Osteoblast (primary cell): Measurements from ENCODE around the gene SLMAP. TPM values are rescaled to one million over a fixed set of nuclear protein-coding genes. Genes with fewer than 3 reads are reported as not detected.
A peak's percentile ranks its signal among the peaks of the same experiment; 100 is the strongest.

Source experiments
- DNase-seq: peaks from one replicate; pipeline ENCODE4 v3.0.0; 2011; ENCODE audit warnings: low spot score, mixed read lengths; ENCODE audit not compliant: insufficient read length; ENCODE audit errors: missing footprints
- H2AFZ ChIP-seq: 2 replicates; pipeline ENCODE4 v1.6.0; 2011; ENCODE audit warnings: mild to moderate bottlenecking, low read length
- H3K27ac ChIP-seq: 2 replicates; pipeline ENCODE4 v1.5.1; 2011; ENCODE audit warnings: mild to moderate bottlenecking, low read depth, low read length, moderate library complexity
- H3K27me3 ChIP-seq: 2 replicates; pipeline ENCODE4 v1.6.0; 2012; ENCODE audit warnings: mild to moderate bottlenecking, control low read depth, inconsistent platforms, low read length, moderate library complexity; ENCODE audit not compliant: insufficient read depth
- H3K36me3 ChIP-seq: 2 replicates; pipeline ENCODE4 v1.5.1; 2011; ENCODE audit warnings: mild to moderate bottlenecking, low read length, control low read depth, moderate library complexity; ENCODE audit not compliant: insufficient read depth
- H3K4me1 ChIP-seq: 2 replicates; pipeline ENCODE4 v1.5.1; 2011; ENCODE audit warnings: mild to moderate bottlenecking, low read length, control low read depth, moderate library complexity; ENCODE audit not compliant: insufficient read depth
- H3K4me2 ChIP-seq: 2 replicates; pipeline ENCODE4 v1.6.0; 2011; ENCODE audit warnings: mild to moderate bottlenecking, low read length; ENCODE audit not compliant: insufficient read depth
- H3K4me3 ChIP-seq: fragments of 200-600 bp; sonication (generic); 3 replicates; pipeline ENCODE4 v1.5.1; 2012; ENCODE audit warnings: mild to moderate bottlenecking, low read length, inconsistent platforms; ENCODE audit not compliant: insufficient read depth
- H3K79me2 ChIP-seq: 2 replicates; pipeline ENCODE4 v1.6.0; 2012; ENCODE audit warnings: mild to moderate bottlenecking, low read length, control low read depth, inconsistent platforms; ENCODE audit not compliant: insufficient read depth
- H3K9me3 ChIP-seq: 2 replicates; pipeline ENCODE4 v1.5.1; 2011; ENCODE audit warnings: low read depth, low read length, control low read depth
- H4K20me1 ChIP-seq: 2 replicates; pipeline ENCODE4 v1.6.0; 2012; ENCODE audit warnings: mild to moderate bottlenecking, low read length, control low read depth; ENCODE audit not compliant: insufficient read depth
- total RNA-seq: library from RNA; depleted of rRNA; stranded (reverse); fragments of >200 nt; gene quantifications from 2 replicates; pipeline ENCODE4 v1.2.3, GENCODE V29; 2012
- TF ChIP-seq, protein P1 (sequence below): IDR thresholded peaks from 2 replicates; pipeline ENCODE4 v1.5.1; 2011; ENCODE audit warnings: mild to moderate bottlenecking, low read depth, low read length, moderate library complexity; ENCODE audit errors: extremely low read depth

SLMAP gene
- total RNA-seq, 1 donor: 50.7 TPM

DNA sequence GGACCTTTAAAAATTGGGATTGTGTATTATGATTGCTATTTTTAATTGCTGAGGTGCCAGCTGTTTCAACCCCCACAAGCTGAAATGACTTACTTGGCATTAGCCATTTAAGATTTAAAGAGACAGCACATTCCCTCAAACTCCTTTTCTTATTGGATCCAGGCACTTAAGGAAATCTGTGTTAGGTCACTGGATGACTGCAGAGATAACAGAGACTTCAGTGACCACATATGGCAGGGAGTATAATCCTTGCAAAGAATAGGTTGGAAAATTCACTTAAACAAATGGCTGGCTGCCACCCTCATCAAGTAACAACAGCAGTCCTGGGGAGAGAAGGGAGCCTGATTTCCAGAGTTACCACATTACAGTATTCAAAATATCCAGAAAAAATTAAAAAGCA is 66.6 kb downstream of the SLMAP start:
- Histone ChIP-seq H3K27me3 (no peaks in the 10 kb centered on the region), H3K4me3 (no peak overlapping the region), H3K36me3 (no peaks in the 10 kb centered on the region), H3K27ac (no peak overlapping the region), H4K20me1 (peaks cover 44% of the 10 kb centered on the region), H3K4me2 (no peak overlapping the region), H2AFZ (no peak overlapping the region), H3K9me3 (no peaks in the 10 kb centered on the region), H3K4me1 (peaks cover 18% of the 10 kb centered on the region), H3K79me2 (peaks cover 68% of the 10 kb centered on the region)
- DNase-seq: no peak
- TF ChIP-seq, protein P1, sequence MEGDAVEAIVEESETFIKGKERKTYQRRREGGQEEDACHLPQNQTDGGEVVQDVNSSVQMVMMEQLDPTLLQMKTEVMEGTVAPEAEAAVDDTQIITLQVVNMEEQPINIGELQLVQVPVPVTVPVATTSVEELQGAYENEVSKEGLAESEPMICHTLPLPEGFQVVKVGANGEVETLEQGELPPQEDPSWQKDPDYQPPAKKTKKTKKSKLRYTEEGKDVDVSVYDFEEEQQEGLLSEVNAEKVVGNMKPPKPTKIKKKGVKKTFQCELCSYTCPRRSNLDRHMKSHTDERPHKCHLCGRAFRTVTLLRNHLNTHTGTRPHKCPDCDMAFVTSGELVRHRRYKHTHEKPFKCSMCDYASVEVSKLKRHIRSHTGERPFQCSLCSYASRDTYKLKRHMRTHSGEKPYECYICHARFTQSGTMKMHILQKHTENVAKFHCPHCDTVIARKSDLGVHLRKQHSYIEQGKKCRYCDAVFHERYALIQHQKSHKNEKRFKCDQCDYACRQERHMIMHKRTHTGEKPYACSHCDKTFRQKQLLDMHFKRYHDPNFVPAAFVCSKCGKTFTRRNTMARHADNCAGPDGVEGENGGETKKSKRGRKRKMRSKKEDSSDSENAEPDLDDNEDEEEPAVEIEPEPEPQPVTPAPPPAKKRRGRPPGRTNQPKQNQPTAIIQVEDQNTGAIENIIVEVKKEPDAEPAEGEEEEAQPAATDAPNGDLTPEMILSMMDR: no peak

DNA sequence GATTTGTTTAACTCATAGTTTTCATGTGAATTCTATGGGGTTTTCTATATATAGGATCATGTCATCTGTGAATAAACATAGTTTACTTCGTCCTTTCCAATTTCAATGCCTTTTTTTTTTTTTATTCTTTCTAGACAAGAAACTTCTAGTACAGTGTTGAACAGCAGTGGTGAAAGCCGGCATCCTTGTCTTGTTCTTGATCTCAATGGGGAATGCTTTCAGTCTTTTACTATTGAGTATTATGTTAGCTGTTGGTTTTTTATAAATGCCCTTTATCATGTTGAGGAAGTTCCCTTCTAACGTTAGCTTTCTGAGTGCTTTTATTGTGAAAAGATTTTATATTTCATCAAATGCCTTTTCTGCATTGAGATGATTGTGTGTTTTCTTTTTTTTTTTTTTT is 69.0 kb downstream of the SLMAP start:
- Histone ChIP-seq H3K4me1 (peaks cover 18% of the 10 kb centered on the region), H3K9me3 (no peaks in the 10 kb centered on the region), H3K36me3 (no peaks in the 10 kb centered on the region), H3K27ac (peak overlapping the region; percentile 3), H4K20me1 (peaks cover 34% of the 10 kb centered on the region), H3K4me2 (no peak overlapping the region), H3K4me3 (no peak overlapping the region), H3K79me2 (peaks cover 64% of the 10 kb centered on the region), H2AFZ (no peak overlapping the region), H3K27me3 (no peaks in the 10 kb centered on the region)
- TF ChIP-seq, protein P1: no peak
- DNase-seq: no peak

DNA sequence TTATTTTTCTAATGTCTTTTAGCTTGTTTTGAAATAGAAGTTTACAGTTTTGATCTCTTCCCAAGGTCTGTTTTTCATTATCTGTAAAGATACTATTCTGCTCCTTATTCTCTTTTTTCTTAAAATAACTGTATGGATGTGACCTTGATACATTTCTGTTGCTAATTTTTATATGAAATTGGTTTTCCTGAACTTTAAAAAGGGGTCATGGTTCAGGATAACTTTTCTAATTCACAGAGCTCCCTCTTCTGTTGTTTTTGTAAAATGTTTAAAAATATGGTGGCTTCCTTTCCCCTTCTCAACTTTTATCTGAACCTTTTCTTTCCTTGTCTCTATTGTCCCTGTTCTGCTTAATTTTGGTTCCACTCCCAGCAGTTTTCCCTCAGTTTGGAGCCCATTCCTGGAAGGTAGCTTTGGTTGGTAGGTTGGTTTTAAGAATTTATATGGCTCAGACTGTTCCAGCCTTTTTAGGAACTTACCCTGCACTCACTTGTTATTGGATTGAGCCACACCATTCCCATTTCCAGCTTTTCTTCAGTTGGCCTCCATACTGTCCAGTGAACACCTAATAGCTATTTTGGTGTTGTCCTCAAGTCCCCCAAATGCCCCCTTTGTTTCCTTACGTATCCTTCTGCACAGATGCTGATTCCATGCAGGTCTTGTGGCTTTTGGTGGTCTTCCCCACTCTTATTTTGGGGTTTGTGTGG is 70.3 kb downstream of the SLMAP start:
- H4K20me1 ChIP-seq: peaks cover 27% of the 10 kb centered on the region
- no peak for DNase-seq

More for the DNA sequence above, 70.3 kb downstream of the SLMAP start:
- TF ChIP-seq, protein P1: peak; percentile 31
- H3K27me3 ChIP-seq: no peaks in the 10 kb centered on the region
- no peaks in the 10 kb centered on the region for H3K9me3 ChIP-seq
- H3K36me3 ChIP-seq: peaks cover under 1% of the 10 kb centered on the region
- peaks cover 18% of the 10 kb centered on the region for H3K4me1 ChIP-seq
- peaks cover 59% of the 10 kb centered on the region for H3K79me2 ChIP-seq
- H3K27ac ChIP-seq: no peak overlapping the region
- H2AFZ ChIP-seq: no peak overlapping the region
- H3K4me3 ChIP-seq: no peak overlapping the region
- no peak overlapping the region for H3K4me2 ChIP-seq
